Measurements from ENCODE around the gene ASB1.

ASB1 gene

DNA sequence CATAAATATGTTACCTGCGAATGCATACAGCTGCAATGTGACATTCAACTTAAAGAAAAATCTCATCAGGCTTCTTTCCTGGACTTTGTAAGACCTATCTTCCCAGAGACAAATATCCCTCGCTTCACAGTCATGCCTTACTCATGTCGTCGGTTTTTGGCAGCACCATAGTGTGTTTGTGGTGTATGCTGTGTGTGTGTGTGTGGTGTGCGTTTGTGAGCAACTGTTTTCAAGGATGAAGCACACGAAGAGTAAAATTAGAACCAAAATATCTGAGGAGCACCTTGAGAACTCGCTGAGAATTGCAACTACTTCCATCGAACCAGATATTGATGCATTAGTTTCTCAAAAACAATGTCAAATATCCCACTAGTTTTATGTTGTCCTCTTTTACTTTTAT is 56.9 kb downstream of the ASB1 start:
- peaks cover 0 to 10% of the 10 kb centered on the region in 2 experiments; a peak in 1 of 3 replicates for H3K36me3 ChIP-seq (ENCODE audit: control insufficient read depth in 2 of 2, insufficient read depth in 1 of 2, low read length in 2 of 2)
- no peaks in the 10 kb centered on the region for H3K9me3 ChIP-seq (ENCODE audit: control insufficient read depth, insufficient read depth, low read depth, low read length)
- CTCF ChIA-PET: interaction anchor here (0.7 kb wide), 1 partner anchor 108 kb away, joined by 3 read pairs; no protein-coding TSS in a partner anchor
- TF ChIP-seq ZBTB48 (tag by site-specific recombination; IDR thresholded peaks at IDR 0.05) (no peak), ZNF341 (tag by site-specific recombination; IDR thresholded peaks at IDR 0.05; ENCODE audit: low read depth) (no peak), ZNF24 (tag by site-specific recombination; IDR thresholded peaks at IDR 0.05) (no peak)
- TF ChIP-seq, protein P1, sequence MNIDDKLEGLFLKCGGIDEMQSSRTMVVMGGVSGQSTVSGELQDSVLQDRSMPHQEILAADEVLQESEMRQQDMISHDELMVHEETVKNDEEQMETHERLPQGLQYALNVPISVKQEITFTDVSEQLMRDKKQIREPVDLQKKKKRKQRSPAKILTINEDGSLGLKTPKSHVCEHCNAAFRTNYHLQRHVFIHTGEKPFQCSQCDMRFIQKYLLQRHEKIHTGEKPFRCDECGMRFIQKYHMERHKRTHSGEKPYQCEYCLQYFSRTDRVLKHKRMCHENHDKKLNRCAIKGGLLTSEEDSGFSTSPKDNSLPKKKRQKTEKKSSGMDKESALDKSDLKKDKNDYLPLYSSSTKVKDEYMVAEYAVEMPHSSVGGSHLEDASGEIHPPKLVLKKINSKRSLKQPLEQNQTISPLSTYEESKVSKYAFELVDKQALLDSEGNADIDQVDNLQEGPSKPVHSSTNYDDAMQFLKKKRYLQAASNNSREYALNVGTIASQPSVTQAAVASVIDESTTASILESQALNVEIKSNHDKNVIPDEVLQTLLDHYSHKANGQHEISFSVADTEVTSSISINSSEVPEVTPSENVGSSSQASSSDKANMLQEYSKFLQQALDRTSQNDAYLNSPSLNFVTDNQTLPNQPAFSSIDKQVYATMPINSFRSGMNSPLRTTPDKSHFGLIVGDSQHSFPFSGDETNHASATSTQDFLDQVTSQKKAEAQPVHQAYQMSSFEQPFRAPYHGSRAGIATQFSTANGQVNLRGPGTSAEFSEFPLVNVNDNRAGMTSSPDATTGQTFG (tag by site-specific recombination; IDR thresholded peaks at IDR 0.05; ENCODE audit: borderline replicate concordance): no peak
- TF ChIP-seq, protein P2, sequence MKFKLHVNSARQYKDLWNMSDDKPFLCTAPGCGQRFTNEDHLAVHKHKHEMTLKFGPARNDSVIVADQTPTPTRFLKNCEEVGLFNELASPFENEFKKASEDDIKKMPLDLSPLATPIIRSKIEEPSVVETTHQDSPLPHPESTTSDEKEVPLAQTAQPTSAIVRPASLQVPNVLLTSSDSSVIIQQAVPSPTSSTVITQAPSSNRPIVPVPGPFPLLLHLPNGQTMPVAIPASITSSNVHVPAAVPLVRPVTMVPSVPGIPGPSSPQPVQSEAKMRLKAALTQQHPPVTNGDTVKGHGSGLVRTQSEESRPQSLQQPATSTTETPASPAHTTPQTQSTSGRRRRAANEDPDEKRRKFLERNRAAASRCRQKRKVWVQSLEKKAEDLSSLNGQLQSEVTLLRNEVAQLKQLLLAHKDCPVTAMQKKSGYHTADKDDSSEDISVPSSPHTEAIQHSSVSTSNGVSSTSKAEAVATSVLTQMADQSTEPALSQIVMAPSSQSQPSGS (tag by site-specific recombination; IDR thresholded peaks at IDR 0.05; ENCODE audit: low read depth): no peak
- no peak overlapping the region for H3K4me3 ChIP-seq (ENCODE audit: low read depth, low read length)
- no peak overlapping the region for H3K27ac ChIP-seq (ENCODE audit: extremely low read depth, low read depth, low read length)
- POLR2A ChIA-PET: no interaction called here
- no peaks in the 10 kb centered on the region for H3K4me1 ChIP-seq (ENCODE audit: control insufficient read depth, insufficient read depth, low read length)

GRCh38 chr2:238484522-238485452 is 58.1 kb downstream of the ASB1 start:
- H3K4me1 ChIP-seq (ENCODE audit: control insufficient read depth, insufficient read depth, low read length): no peaks in the 10 kb centered on the region
- CTCF ChIA-PET: no interaction called here
- H3K9me3 ChIP-seq (ENCODE audit: control insufficient read depth, insufficient read depth, low read depth, low read length): no peaks in the 10 kb centered on the region
- TF ChIP-seq ZNF670 (tag by site-specific recombination; IDR thresholded peaks at IDR 0.05; ENCODE audit: low read depth) (0 out of 2 replicates have a peak, but pooled peaks have one; percentile 8), ZNF654 (tag by site-specific recombination; IDR thresholded peaks at IDR 0.05; ENCODE audit: low read depth) (no peak)
- TF ChIP-seq, protein P3, sequence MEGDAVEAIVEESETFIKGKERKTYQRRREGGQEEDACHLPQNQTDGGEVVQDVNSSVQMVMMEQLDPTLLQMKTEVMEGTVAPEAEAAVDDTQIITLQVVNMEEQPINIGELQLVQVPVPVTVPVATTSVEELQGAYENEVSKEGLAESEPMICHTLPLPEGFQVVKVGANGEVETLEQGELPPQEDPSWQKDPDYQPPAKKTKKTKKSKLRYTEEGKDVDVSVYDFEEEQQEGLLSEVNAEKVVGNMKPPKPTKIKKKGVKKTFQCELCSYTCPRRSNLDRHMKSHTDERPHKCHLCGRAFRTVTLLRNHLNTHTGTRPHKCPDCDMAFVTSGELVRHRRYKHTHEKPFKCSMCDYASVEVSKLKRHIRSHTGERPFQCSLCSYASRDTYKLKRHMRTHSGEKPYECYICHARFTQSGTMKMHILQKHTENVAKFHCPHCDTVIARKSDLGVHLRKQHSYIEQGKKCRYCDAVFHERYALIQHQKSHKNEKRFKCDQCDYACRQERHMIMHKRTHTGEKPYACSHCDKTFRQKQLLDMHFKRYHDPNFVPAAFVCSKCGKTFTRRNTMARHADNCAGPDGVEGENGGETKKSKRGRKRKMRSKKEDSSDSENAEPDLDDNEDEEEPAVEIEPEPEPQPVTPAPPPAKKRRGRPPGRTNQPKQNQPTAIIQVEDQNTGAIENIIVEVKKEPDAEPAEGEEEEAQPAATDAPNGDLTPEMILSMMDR (tag by site-specific recombination; IDR thresholded peaks at IDR 0.05): 0 out of 2 replicates have a peak, but pooled peaks have one; percentile 16
- TF ChIP-seq, protein P4, sequence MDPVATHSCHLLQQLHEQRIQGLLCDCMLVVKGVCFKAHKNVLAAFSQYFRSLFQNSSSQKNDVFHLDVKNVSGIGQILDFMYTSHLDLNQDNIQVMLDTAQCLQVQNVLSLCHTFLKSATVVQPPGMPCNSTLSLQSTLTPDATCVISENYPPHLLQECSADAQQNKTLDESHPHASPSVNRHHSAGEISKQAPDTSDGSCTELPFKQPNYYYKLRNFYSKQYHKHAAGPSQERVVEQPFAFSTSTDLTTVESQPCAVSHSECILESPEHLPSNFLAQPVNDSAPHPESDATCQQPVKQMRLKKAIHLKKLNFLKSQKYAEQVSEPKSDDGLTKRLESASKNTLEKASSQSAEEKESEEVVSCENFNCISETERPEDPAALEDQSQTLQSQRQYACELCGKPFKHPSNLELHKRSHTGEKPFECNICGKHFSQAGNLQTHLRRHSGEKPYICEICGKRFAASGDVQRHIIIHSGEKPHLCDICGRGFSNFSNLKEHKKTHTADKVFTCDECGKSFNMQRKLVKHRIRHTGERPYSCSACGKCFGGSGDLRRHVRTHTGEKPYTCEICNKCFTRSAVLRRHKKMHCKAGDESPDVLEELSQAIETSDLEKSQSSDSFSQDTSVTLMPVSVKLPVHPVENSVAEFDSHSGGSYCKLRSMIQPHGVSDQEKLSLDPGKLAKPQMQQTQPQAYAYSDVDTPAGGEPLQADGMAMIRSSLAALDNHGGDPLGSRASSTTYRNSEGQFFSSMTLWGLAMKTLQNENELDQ (tag by site-specific recombination; IDR thresholded peaks at IDR 0.05; ENCODE audit: low read depth): no peak
- H3K27ac ChIP-seq (ENCODE audit: extremely low read depth, low read depth, low read length): no peak overlapping the region
- H3K36me3 ChIP-seq (ENCODE audit: control insufficient read depth in 2 of 2, insufficient read depth in 1 of 2, low read length in 2 of 2): peaks cover 0 to 10% of the 10 kb centered on the region in 2 experiments; a peak in 1 of 3 replicates
- POLR2A ChIA-PET: no interaction called here
- no peak overlapping the region for H3K4me3 ChIP-seq (ENCODE audit: low read depth, low read length)

- H3K4me1 ChIP-seq (ENCODE audit: control insufficient read depth, insufficient read depth, low read length): no peaks in the 10 kb centered on the region
- no peaks in the 10 kb centered on the region for H3K9me3 ChIP-seq (ENCODE audit: control insufficient read depth, insufficient read depth, low read depth, low read length)
- TF ChIP-seq TRIM28 (IDR thresholded peaks at IDR 0.05; ENCODE audit: borderline replicate concordance, low read length) (peak; percentile 25; the same call in 1 of the 2 replicates), ZNF571 (tag by site-specific recombination; IDR thresholded peaks at IDR 0.05) (no peak), ZNF623 (tag by site-specific recombination; IDR thresholded peaks at IDR 0.05) (no peak)
- ChIA-PET CTCF (no interaction called here), POLR2A (no interaction called here)
- no peak overlapping the region for H3K4me3 ChIP-seq (ENCODE audit: low read depth, low read length)
- no peak overlapping the region for H3K27ac ChIP-seq (ENCODE audit: extremely low read depth, low read depth, low read length)
- peaks cover 0 to 10% of the 10 kb centered on the region in 2 experiments; a peak in 1 of 3 replicates for H3K36me3 ChIP-seq (ENCODE audit: control insufficient read depth in 2 of 2, insufficient read depth in 1 of 2, low read length in 2 of 2)
Measured at GRCh38 chr2:238486123-238486848, 59.6 kb downstream of the ASB1 start.

Measured in HEK293 (cell line).